ENCODE measurements around the gene TGFBI.

- TF ChIP-seq CTCF (IDR thresholded peaks at IDR 0.05; ENCODE audit: low read depth, low read length, poor library complexity, severe bottlenecking) (no peak), EZH2phosphoT487 (IDR thresholded peaks at IDR 0.05; ENCODE audit: borderline replicate concordance, low read length) (no peak)
Observed at GRCh38 chr5:136094913-136095641, 66.3 kb downstream of the TGFBI start.

Measured in DOHH2 (cell line).